Measurements from ENCODE around the gene FRMPD4.
"Not testable (repeated sequence)": the region's sequence is repeated elsewhere in the genome, so short reads cannot be mapped to it uniquely, and the experiment has no call there.

Gene FRMPD4

GRCh38 chrX:12159799-12160198, 21.5 kb downstream of the FRMPD4 start:
- Mint-ChIP-seq H3K9me3 (no peaks in the 10 kb centered on the region), H3K27ac (no peak overlapping the region), H3K27me3 (ENCODE audit: low read depth) (no peaks in the 10 kb centered on the region), H3K4me3 (no peak overlapping the region), H3K36me3 (ENCODE audit: low read depth) (no peaks in the 10 kb centered on the region), H3K4me1 (ENCODE audit: low read depth) (no peaks in the 10 kb centered on the region)
- DNase-seq (ENCODE audit: low spot score): no peak

DNA sequence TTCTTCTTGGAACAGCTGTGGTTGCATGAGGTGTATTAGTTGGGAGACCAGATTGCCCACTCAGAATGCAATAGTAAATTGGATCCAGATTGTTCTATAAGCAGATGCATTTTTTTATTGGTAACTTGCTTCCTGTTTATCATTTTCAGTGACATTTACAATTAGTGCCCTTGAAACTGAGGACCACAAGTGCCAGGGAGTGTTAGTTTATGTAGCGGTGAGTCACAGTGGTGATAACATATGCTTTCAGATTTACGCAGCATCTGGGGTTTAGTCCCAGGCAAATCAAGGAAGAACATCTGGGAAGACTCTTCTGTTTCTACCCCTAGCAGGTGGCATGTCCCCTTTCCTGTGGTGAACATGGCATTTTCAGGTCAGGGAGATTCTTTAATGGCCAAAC, 24.1 kb downstream of the FRMPD4 start:
- H3K36me3 Mint-ChIP-seq (ENCODE audit: low read depth): no peaks in the 10 kb centered on the region
- no peaks in the 10 kb centered on the region for H3K4me1 Mint-ChIP-seq (ENCODE audit: low read depth)
- no peak for DNase-seq (ENCODE audit: low spot score)
- no peak overlapping the region for H3K27ac Mint-ChIP-seq
- no peaks in the 10 kb centered on the region for H3K27me3 Mint-ChIP-seq (ENCODE audit: low read depth)
- no peak overlapping the region for H3K4me3 Mint-ChIP-seq
- H3K9me3 Mint-ChIP-seq: no peaks in the 10 kb centered on the region

DNA sequence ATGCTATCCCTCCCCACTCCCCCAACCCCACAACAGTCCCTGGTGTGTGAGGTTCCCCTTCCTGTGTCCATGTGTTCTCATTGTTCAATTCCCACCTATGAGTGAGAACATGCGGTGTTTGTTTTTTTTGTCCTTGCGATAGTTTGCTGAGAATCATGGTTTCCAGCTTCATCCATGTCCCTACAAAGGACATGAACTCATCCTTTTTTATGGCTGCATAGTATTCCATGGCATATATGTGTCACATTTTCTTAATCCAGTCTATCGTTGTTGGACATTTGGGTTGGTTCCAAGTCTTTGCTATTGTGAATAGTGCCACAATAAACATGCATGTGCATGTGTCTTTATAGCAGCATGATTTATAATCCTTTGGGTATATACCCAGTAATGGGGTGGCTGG, 25.9 kb downstream of the FRMPD4 start:
- H3K27ac Mint-ChIP-seq; H3K27me3 Mint-ChIP-seq (ENCODE audit: low read depth); H3K9me3 Mint-ChIP-seq; DNase-seq (ENCODE audit: low spot score); H3K4me1 Mint-ChIP-seq (ENCODE audit: low read depth); H3K4me3 Mint-ChIP-seq; H3K36me3 Mint-ChIP-seq (ENCODE audit: low read depth): not testable (repeated sequence)

- no peak overlapping the region for H3K27ac Mint-ChIP-seq
- H3K4me3 Mint-ChIP-seq: no peak overlapping the region
- H3K9me3 Mint-ChIP-seq: no peaks in the 10 kb centered on the region
- H3K4me1 Mint-ChIP-seq (ENCODE audit: low read depth): no peaks in the 10 kb centered on the region
- H3K27me3 Mint-ChIP-seq (ENCODE audit: low read depth): no peaks in the 10 kb centered on the region
- no peaks in the 10 kb centered on the region for H3K36me3 Mint-ChIP-seq (ENCODE audit: low read depth)
- no peak for DNase-seq (ENCODE audit: low spot score)
These were observed 32.5 kb downstream of the FRMPD4 start for GRCh38 chrX:12170755-12171154.

DNA sequence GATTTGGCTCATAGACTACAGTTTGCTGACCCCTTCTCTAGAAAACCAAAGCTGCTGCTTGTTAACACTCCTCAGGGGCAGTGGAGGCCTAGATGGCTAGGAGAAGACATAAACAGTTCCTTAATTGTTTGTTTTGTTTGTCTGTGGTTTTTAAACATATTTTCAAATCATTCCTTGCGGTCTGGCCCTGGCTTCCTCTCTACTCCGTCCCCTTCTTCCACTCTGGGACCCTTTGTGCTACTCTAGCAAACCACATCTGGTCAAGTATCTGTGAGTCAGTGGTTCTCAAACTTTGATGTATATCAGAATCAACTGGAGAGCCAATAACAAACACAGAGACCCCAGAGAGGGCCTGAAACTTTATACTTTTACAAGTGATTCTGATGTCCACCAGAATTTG, 36.1 kb downstream of the FRMPD4 start:
- Mint-ChIP-seq H3K9me3 (no peaks in the 10 kb centered on the region), H3K27ac (no peak overlapping the region), H3K4me3 (no peak overlapping the region), H3K4me1 (ENCODE audit: low read depth) (no peaks in the 10 kb centered on the region), H3K27me3 (ENCODE audit: low read depth) (no peaks in the 10 kb centered on the region), H3K36me3 (ENCODE audit: low read depth) (no peaks in the 10 kb centered on the region)
- no peak for DNase-seq (ENCODE audit: low spot score)

GRCh38 chrX:12197030-12197429, 58.8 kb downstream of the FRMPD4 start:
- Mint-ChIP-seq H3K36me3 (ENCODE audit: low read depth) (no peaks in the 10 kb centered on the region), H3K4me1 (ENCODE audit: low read depth) (no peaks in the 10 kb centered on the region), H3K9me3 (no peaks in the 10 kb centered on the region), H3K27me3 (ENCODE audit: low read depth) (no peaks in the 10 kb centered on the region), H3K4me3 (no peak overlapping the region), H3K27ac (no peak overlapping the region)
- no peak for DNase-seq (ENCODE audit: low spot score)

DNA sequence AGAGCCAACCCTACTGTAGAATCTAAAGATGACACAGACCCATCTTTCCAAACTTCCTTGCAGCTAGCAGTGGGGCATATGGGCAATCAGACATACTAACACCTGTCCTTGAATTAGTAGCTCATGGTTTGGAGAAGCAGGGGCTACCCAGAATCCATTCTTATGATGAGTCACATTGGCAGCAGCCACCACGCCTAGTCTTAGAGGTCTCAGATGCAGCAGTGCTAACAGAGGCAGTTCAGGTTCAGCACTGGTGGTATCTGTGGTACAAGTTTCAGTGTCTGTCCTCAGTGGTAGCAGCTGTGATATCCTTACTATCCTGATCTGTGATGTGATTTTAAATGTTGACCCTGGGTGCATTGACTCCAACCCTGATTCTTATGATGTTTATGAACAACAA, 68.1 kb downstream of the FRMPD4 start:
- Mint-ChIP-seq H3K4me3 (no peak overlapping the region), H3K4me1 (ENCODE audit: low read depth) (no peaks in the 10 kb centered on the region), H3K9me3 (no peaks in the 10 kb centered on the region), H3K27me3 (ENCODE audit: low read depth) (no peaks in the 10 kb centered on the region), H3K36me3 (ENCODE audit: low read depth) (no peaks in the 10 kb centered on the region), H3K27ac (no peak overlapping the region)
- no peak for DNase-seq (ENCODE audit: low spot score)

GRCh38 chrX:12210196-12210815, 72.0 kb downstream of the FRMPD4 start:
- Mint-ChIP-seq H3K9me3 (no peaks in the 10 kb centered on the region), H3K27ac (no peak overlapping the region), H3K27me3 (ENCODE audit: low read depth) (no peaks in the 10 kb centered on the region), H3K4me3 (no peak overlapping the region), H3K4me1 (ENCODE audit: low read depth) (no peaks in the 10 kb centered on the region), H3K36me3 (ENCODE audit: low read depth) (no peaks in the 10 kb centered on the region)
- no peak for DNase-seq (ENCODE audit: low spot score)

DNA sequence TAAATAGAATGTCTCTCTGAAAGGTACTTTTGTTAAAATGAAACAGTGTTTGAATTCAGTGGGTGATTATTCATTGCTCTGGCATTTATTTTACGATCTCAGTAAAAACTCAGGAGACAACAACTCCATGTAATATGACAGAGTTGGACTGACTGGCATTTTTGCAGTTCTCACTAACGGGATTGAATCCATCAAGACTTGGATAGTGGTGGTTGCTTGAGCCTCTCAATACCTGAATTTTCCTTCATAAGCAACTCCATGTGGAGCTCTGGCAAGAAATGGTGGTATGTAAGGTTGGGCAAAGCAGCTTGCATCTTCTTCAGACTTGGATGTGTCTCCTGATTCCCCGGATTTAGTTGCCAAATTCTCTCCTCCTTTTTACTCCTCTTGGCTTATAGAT, 72.7 kb downstream of the FRMPD4 start:
- Mint-ChIP-seq H3K9me3 (no peaks in the 10 kb centered on the region), H3K27me3 (ENCODE audit: low read depth) (no peaks in the 10 kb centered on the region), H3K4me3 (no peak overlapping the region), H3K36me3 (ENCODE audit: low read depth) (no peaks in the 10 kb centered on the region), H3K27ac (no peak overlapping the region), H3K4me1 (ENCODE audit: low read depth) (no peaks in the 10 kb centered on the region)
- no peak for DNase-seq (ENCODE audit: low spot score)

DNA sequence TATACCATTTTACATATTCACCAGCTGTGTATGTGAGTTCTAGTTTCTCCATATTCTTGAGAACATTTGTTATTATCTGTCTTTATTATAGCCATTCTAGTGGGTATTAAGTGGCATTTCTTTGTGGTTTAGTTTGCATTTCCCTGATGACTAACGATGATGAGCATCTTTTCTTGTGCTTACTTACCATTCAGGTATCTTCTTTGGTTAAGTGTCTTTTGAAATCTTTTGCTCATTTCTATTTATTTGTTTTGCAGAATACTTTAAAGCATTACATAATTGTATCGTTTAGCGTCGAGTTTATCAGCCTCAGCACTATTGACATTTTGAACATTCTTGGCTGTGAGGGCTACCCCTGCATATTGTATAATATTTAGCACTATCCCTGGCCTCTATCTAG, 85.4 kb downstream of the FRMPD4 start:
- no peak for DNase-seq (ENCODE audit: low spot score)
- Mint-ChIP-seq H3K36me3 (ENCODE audit: low read depth) (no peaks in the 10 kb centered on the region), H3K4me1 (ENCODE audit: low read depth) (no peaks in the 10 kb centered on the region), H3K27ac (no peak overlapping the region), H3K9me3 (no peaks in the 10 kb centered on the region), H3K27me3 (ENCODE audit: low read depth) (no peaks in the 10 kb centered on the region), H3K4me3 (no peak overlapping the region)

DNA sequence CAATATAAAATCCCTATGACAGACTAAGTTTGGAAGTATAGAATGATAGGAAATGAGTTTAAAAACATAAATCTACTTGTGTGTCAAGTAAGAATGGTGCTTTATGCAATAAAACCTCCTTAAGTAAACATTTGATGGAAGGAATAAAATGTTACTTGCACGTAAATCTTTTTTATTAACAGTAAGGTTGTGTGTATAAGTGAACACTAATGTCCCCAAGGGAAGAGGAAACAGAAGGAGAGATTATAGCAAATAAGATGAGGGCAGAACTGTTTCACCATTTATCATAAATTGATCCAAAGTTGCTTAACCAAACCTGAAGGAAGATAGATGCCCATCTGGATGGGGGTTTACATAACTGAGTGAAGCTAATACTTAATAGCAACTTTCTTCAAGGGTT, 86.8 kb downstream of the FRMPD4 start:
- Mint-ChIP-seq H3K27me3 (ENCODE audit: low read depth) (no peaks in the 10 kb centered on the region), H3K9me3 (no peaks in the 10 kb centered on the region), H3K27ac (no peak overlapping the region), H3K4me3 (no peak overlapping the region), H3K36me3 (ENCODE audit: low read depth) (no peaks in the 10 kb centered on the region), H3K4me1 (ENCODE audit: low read depth) (no peaks in the 10 kb centered on the region)
- DNase-seq (ENCODE audit: low spot score): no peak

DNA sequence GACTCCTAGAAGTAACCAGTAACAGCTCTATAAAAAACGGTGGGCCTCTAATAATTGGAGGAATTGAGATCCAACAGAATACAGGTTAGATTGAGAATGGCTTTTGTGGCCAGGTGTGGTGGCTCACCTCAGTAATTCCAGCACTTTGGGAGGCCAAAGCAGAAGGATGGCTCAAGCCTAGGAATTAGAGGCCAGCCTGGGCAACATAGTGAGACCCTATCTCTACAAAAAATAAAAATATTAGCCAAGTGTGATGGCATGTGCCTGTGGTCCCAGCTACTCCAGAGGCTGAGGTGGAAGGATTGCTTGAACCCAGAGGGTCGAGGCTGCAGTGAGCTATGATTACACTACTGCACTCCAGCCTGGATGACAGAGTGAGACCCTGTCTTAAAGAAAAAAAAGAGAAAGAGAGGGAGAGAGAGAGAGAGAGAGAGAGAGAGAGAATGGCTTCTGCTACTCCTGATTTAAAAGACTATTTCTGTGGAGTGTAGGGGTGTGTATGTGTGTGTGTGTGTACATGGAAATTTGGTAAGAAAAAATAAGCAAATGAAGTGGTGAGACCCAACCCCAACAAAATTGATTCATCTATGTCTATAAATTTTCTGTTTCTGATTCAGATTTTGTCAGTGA, 89.3 kb downstream of the FRMPD4 start:
- Mint-ChIP-seq H3K9me3 (no peaks in the 10 kb centered on the region), H3K27ac (no peak overlapping the region), H3K36me3 (ENCODE audit: low read depth) (no peaks in the 10 kb centered on the region), H3K4me3 (no peak overlapping the region), H3K27me3 (ENCODE audit: low read depth) (no peaks in the 10 kb centered on the region), H3K4me1 (ENCODE audit: low read depth) (no peaks in the 10 kb centered on the region)
- DNase-seq (ENCODE audit: low spot score): no peak

GRCh38 chrX:12228862-12229261, 90.6 kb downstream of the FRMPD4 start:
- no peak for DNase-seq (ENCODE audit: low spot score)
- H3K4me3 Mint-ChIP-seq: no peak overlapping the region
- H3K36me3 Mint-ChIP-seq (ENCODE audit: low read depth): no peaks in the 10 kb centered on the region
- H3K27me3 Mint-ChIP-seq (ENCODE audit: low read depth): no peaks in the 10 kb centered on the region
- H3K4me1 Mint-ChIP-seq (ENCODE audit: low read depth): no peaks in the 10 kb centered on the region
- no peaks in the 10 kb centered on the region for H3K9me3 Mint-ChIP-seq
- no peak overlapping the region for H3K27ac Mint-ChIP-seq

GRCh38 chrX:12229986-12230385, 91.7 kb downstream of the FRMPD4 start:
- H3K4me3 Mint-ChIP-seq: no peak overlapping the region
- H3K9me3 Mint-ChIP-seq: no peaks in the 10 kb centered on the region
- no peak overlapping the region for H3K27ac Mint-ChIP-seq
- no peak for DNase-seq (ENCODE audit: low spot score)
- H3K36me3 Mint-ChIP-seq (ENCODE audit: low read depth): no peaks in the 10 kb centered on the region
- no peaks in the 10 kb centered on the region for H3K4me1 Mint-ChIP-seq (ENCODE audit: low read depth)
- no peaks in the 10 kb centered on the region for H3K27me3 Mint-ChIP-seq (ENCODE audit: low read depth)
